22Rv1 (cell line): ENCODE data around the gene GAPDHS.

ENCODE experiments used
- H3K27ac ChIP-seq: fragments of 450-650 bp; 2 replicates; pipeline ENCODE4 v1.5.1; 2017
- ZFX ChIP-seq: fragments of 450-650 bp; IDR thresholded peaks from 2 replicates; pipeline ENCODE4 v1.6.1; 2017; ENCODE audit warnings: antibody characterized with exemption, borderline replicate concordance
- TF ChIP-seq, protein P1 (sequence below): fragments of 450-650 bp; IDR thresholded peaks from 2 replicates; pipeline ENCODE4 v1.5.1; 2017; ENCODE audit warnings: mild to moderate bottlenecking

Gene GAPDHS

DNA sequence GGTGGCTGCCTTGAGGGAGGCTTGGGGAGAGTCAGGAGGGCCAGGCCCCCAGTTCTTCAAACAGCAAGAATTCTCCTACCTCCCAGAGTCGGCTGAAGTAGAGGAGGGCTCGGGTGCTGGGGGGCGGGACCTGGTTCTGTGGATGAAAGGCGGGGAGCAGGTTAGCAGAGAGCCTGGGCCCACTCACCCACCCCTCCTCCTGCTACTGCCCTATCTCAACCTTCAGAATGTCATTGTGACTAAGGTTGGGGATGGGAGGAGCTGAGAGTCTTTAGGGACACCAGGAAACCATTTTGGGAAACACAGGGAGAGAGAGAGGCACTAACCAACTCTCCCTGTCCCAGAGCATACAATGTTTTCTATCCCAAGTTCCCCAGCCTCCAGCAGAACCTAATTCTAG, 30.5 kb upstream of the GAPDHS start:
- no peak overlapping the region for H3K27ac ChIP-seq
- TF ChIP-seq, protein P1, sequence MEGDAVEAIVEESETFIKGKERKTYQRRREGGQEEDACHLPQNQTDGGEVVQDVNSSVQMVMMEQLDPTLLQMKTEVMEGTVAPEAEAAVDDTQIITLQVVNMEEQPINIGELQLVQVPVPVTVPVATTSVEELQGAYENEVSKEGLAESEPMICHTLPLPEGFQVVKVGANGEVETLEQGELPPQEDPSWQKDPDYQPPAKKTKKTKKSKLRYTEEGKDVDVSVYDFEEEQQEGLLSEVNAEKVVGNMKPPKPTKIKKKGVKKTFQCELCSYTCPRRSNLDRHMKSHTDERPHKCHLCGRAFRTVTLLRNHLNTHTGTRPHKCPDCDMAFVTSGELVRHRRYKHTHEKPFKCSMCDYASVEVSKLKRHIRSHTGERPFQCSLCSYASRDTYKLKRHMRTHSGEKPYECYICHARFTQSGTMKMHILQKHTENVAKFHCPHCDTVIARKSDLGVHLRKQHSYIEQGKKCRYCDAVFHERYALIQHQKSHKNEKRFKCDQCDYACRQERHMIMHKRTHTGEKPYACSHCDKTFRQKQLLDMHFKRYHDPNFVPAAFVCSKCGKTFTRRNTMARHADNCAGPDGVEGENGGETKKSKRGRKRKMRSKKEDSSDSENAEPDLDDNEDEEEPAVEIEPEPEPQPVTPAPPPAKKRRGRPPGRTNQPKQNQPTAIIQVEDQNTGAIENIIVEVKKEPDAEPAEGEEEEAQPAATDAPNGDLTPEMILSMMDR, result no peak
- TF ChIP-seq ZFX, result no peak

DNA sequence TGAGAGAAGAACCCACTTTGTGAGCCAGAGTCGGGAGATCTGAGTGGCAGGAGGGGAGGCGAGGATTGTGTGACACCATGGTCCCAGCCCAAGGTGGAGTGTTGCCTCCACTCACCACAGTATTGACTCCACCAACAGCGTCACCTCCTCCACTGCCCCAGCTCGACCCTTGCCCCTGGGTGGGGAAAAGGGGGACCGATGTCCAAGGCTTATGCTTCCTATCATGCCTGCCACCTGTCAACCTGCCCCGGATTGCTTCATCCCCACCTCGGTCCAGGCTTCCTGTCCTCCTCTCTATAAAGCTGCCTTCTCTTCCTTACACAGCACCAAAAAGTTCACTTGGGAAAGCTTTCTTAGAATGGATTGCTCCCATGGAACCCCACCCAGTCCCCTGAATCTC, 27.2 kb upstream of the GAPDHS start:
- H3K27ac ChIP-seq, result no peak overlapping the region
- TF ChIP-seq, protein P1, result no peak
- TF ChIP-seq ZFX, result no peak

- TF ChIP-seq ZFX, result no peak
- TF ChIP-seq, protein P1, result no peak
- H3K27ac ChIP-seq, result no peak overlapping the region
Observed at GRCh38 chr19:35507561-35507960, 25.7 kb upstream of the GAPDHS start.

GRCh38 chr19:35508129-35508528, 25.1 kb upstream of the GAPDHS start:
- H3K27ac ChIP-seq, result no peak overlapping the region
- no peak for TF ChIP-seq ZFX
- TF ChIP-seq, protein P1, result no peak

GRCh38 chr19:35509018-35509652, 24.1 kb upstream of the GAPDHS start:
- peak overlapping the region; percentile 15; the same call in 1 of the 2 replicates for H3K27ac ChIP-seq

DNA sequence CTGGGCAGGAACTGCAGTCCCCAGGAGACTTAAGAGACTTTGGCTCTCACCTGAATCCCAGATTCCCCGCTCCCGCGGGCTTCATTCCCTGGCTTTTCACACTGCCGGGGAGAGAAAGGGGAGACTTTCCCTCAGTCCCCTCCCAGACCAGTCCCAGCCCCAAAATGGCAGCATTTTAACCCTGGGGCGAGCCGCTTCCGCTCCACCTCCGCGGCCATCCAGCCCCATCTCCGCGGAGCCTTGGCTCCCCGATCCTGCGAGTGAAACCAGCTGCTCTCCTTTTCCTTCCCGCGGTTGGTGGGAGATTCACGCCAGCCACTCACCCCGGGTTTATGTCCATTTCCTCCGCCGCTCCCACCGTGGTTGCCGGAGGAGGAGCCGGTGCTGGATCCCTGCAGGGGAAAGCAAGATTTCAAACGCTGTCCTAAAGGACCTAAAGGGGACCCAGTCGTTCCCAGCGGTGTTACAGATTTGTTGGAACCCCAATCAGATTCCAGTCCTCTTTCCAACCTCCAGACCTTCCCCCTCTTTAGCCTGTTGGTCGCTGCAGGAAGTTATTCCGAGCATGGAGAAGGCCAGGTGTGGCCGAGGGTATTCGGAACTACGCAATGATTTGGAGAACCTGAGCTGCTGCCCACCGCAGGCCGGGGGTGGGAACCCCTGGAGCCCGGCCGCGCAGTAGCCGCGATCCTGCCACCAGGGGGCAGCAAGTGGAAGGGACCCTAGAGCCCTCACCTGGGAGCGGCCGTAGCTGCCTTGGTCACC, 23.2 kb upstream of the GAPDHS start:
- TF ChIP-seq, protein P1, result peak; percentile 97
- no peak for TF ChIP-seq ZFX
- peak overlapping the region; percentile 15; the same call in 1 of the 2 replicates for H3K27ac ChIP-seq

More at GRCh38 chr19:35509018-35509652, 24.1 kb upstream of the GAPDHS start:
- TF ChIP-seq ZFX, result no peak
- TF ChIP-seq, protein P1, result no peak

DNA sequence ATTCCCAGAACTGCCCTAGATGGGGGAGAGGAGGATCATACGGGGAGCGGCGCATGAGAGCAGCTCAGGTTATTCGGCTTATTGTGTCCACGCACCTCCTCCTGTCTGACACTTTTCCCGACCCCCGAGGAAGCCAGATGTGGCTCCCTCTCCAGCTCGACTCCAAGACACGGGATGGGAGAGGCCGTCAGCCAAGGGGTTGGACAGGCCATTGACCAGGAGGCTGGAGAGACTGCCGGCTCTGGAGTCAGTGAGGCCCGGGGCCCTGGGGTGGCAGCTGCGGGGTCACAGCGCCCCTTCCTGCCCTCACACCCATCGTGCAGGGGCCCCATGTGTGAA, 22.7 kb upstream of the GAPDHS start:
- TF ChIP-seq, protein P1, result peak; percentile 70
- TF ChIP-seq ZFX, result no peak
- H3K27ac ChIP-seq, result no peak overlapping the region
